ENCODE measurements around the gene FGG.

DNA sequence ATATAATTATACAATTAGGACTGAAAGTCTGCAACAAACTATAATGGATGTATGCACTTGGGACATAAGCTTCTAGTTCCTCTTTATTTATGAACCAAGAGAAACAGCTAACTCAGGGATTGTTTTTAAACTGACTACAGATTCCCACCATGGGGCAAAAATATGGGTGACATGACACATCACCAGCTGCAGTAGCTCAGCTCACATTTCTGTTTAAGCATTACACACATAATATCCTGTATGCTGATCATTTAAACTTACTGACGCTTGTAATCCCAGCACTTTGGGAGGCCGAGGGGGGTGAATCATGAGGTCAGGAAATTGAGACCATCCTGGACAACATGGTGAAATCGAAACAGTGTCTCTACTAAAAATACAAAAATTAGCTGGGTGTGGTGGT, 38.1 kb downstream of the FGG start:
- TF ChIP-seq, protein P1, sequence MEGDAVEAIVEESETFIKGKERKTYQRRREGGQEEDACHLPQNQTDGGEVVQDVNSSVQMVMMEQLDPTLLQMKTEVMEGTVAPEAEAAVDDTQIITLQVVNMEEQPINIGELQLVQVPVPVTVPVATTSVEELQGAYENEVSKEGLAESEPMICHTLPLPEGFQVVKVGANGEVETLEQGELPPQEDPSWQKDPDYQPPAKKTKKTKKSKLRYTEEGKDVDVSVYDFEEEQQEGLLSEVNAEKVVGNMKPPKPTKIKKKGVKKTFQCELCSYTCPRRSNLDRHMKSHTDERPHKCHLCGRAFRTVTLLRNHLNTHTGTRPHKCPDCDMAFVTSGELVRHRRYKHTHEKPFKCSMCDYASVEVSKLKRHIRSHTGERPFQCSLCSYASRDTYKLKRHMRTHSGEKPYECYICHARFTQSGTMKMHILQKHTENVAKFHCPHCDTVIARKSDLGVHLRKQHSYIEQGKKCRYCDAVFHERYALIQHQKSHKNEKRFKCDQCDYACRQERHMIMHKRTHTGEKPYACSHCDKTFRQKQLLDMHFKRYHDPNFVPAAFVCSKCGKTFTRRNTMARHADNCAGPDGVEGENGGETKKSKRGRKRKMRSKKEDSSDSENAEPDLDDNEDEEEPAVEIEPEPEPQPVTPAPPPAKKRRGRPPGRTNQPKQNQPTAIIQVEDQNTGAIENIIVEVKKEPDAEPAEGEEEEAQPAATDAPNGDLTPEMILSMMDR (IDR thresholded peaks at IDR 0.05) = no peak
- no peak for TF ChIP-seq POLR2A (IDR thresholded peaks at IDR 0.05; ENCODE audit: low read depth)
